HG03095 (cell line): ENCODE measurements around the gene VANGL2.
A peak's percentile ranks its signal among the peaks of the same experiment; 100 is the strongest.

Experiments
- ATAC-seq: cut with Tn5 transposase; IDR thresholded peaks from one replicate; pipeline ENCODE4 v1.9.1; 2021; ENCODE audit warnings: moderate library complexity; ENCODE audit not compliant: unreplicated experiment

VANGL2 gene

GRCh38 chr1:160425847-160426246 is 25.5 kb downstream of the VANGL2 start:
- no peak for ATAC-seq

- no peak for ATAC-seq
Measured at GRCh38 chr1:160427625-160428024, 27.3 kb downstream of the VANGL2 start.

GRCh38 chr1:160428053-160428452 is 27.7 kb downstream of the VANGL2 start:
- ATAC-seq: no peak

GRCh38 chr1:160428655-160429054 is 28.3 kb downstream of the VANGL2 start:
- no peak for ATAC-seq

- no peak for ATAC-seq
Measured at GRCh38 chr1:160429125-160429561, 28.8 kb downstream of the VANGL2 start.

GRCh38 chr1:160429702-160430535 is 29.6 kb downstream of the VANGL2 start:
- ATAC-seq: no peak

GRCh38 chr1:160431006-160431405 is 30.6 kb downstream of the VANGL2 start:
- ATAC-seq: no peak

- ATAC-seq: no peak
Measured at GRCh38 chr1:160431571-160431970, 31.2 kb downstream of the VANGL2 start.

- ATAC-seq: peak; percentile 42
Measured at GRCh38 chr1:160432371-160432786, 32.0 kb downstream of the VANGL2 start.

- ATAC-seq: no peak
Measured at GRCh38 chr1:160436966-160437365, 36.6 kb downstream of the VANGL2 start.

- ATAC-seq: peak; percentile 50
Measured at GRCh38 chr1:160437432-160438316, 37.3 kb downstream of the VANGL2 start.

GRCh38 chr1:160438317-160438918 is 38.1 kb downstream of the VANGL2 start:
- no peak for ATAC-seq

GRCh38 chr1:160438935-160439334 is 38.6 kb downstream of the VANGL2 start:
- no peak for ATAC-seq

GRCh38 chr1:160439718-160440117 is 39.4 kb downstream of the VANGL2 start:
- ATAC-seq: no peak

GRCh38 chr1:160446945-160447600 is 46.7 kb downstream of the VANGL2 start:
- ATAC-seq: no peak

- no peak for ATAC-seq
Measured at GRCh38 chr1:160449494-160449893, 49.1 kb downstream of the VANGL2 start.

- peak; percentile 36 for ATAC-seq
Measured at GRCh38 chr1:160451119-160451858, 50.9 kb downstream of the VANGL2 start.

- peak; percentile 26 for ATAC-seq
Measured at GRCh38 chr1:160451859-160452232, 51.5 kb downstream of the VANGL2 start.

- ATAC-seq: peak; percentile 57
Measured at GRCh38 chr1:160453443-160453842, 53.1 kb downstream of the VANGL2 start.
